ENCODE measurements around the gene TRMT11. TPM values are rescaled to one million over a fixed set of nuclear protein-coding genes. Genes with fewer than 3 reads are reported as not detected.
A peak's percentile ranks its signal among the peaks of the same experiment; 100 is the strongest.

The TRMT11 gene
- total RNA-seq, 4 donors from 2014 or later = 27.6 to 45.3 (median 36.4) TPM

DNA sequence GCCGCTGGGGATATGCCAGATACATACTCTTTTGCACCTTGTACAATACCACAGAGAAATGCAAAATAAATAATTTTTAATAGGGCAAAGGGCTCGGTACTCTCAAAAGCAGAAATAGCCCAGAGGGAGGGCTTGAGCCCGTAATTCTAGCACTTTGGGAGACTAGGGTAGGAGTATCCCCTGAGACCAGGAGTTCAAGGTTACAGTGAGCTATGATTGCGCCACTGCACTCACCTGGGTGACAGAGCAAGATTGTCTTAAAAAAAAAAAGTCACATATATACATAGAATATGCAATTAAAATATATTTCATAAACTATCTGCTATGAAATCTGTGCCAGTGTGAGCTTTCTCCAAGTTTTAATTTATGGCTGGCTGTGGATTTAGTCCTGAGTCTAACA, 818 bp upstream of the TRMT11 start:
- Histone ChIP-seq H3K27me3 (no peaks in the 10 kb centered on the region), H3K4me1 (peaks cover 6 to 20% of the 10 kb centered on the region in 2 donors), H3K4me3 (replicated peaks in 1 of 3) (peak overlapping the region in 1 of 3 donors; percentile 66), H3K36me3 (no peaks in the 10 kb centered on the region), H3K9me3 (no peaks in the 10 kb centered on the region), H3K27ac (peak overlapping the region; percentile 45 to 82 (median 69))
- intact Hi-C loops (cut with DNase I) = no loop called here
- WGBS, 2 donors = 85 to 92% methylated on average over 4 of the region's 4 CpGs
- TF ChIP-seq, protein P1, sequence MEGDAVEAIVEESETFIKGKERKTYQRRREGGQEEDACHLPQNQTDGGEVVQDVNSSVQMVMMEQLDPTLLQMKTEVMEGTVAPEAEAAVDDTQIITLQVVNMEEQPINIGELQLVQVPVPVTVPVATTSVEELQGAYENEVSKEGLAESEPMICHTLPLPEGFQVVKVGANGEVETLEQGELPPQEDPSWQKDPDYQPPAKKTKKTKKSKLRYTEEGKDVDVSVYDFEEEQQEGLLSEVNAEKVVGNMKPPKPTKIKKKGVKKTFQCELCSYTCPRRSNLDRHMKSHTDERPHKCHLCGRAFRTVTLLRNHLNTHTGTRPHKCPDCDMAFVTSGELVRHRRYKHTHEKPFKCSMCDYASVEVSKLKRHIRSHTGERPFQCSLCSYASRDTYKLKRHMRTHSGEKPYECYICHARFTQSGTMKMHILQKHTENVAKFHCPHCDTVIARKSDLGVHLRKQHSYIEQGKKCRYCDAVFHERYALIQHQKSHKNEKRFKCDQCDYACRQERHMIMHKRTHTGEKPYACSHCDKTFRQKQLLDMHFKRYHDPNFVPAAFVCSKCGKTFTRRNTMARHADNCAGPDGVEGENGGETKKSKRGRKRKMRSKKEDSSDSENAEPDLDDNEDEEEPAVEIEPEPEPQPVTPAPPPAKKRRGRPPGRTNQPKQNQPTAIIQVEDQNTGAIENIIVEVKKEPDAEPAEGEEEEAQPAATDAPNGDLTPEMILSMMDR (IDR thresholded peaks at IDR 0.05) = no peak
- no peak for TF ChIP-seq POLR2A (IDR thresholded peaks at IDR 0.05)
- no peak for DNase-seq

DNA sequence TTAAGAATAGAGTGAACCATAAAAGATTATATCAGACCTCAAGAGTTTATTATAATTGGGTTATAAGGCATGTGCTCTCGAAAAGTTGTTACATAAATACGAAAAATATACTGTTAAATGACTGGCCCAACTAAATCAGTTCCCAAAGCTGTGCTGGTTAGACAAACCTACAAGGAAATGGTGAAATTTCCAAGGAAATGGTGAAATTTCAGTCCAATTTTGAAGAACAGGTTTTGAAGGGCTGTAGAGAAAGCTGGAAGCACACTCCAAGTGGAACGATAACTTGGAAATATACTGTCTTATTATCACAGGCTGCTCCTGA, 400 bp upstream of the TRMT11 start:
- no peaks in the 10 kb centered on the region for H3K27me3 ChIP-seq
- 3 to 4% methylated on average over 3 of the region's 3 CpGs for WGBS, 2 donors
- no peak for DNase-seq

DNA sequence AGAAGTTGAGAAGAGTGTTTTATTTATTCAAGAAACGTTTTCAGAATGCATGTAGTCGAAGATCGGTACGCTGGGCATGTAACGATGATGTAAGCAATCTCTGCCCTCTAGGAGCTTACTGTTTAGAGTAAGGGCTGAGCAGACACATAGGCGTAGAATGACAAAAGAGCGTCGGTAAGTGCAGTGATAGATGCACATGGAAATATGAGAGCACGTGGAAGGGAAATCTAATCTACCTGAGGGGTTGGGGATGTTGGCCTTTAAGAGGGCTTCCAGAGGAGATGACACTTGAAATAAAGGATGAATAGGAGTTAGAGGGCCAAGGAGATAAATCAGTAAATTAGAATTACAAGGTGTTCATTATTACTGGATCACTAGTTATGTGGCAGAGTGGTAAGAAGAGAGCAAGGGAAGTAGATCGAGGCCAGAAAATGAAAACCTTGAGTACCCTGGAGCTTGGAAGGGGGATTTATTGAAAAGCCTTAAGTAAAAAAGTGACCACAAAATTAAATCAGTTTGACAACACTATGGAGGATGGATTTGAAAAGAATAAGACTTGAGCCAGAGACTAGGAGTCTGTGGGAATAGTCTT, 782 bp downstream of the TRMT11 start:
- Histone ChIP-seq H3K36me3 (no peaks in the 10 kb centered on the region), H3K4me1 (peaks cover 6 to 20% of the 10 kb centered on the region in 2 donors), H3K4me3 (replicated peaks in 1 of 3) (peak overlapping the region; percentile 43 to 66 (median 62)), H3K9me3 (no peaks in the 10 kb centered on the region), H3K27me3 (no peaks in the 10 kb centered on the region), H3K27ac (peak overlapping the region; percentile 45 to 82 (median 69))
- no peak for DNase-seq
- WGBS, 2 donors = 14 to 19% methylated on average over 10 of the region's 10 CpGs
- no peak for TF ChIP-seq POLR2A (IDR thresholded peaks at IDR 0.05)
- TF ChIP-seq, protein P1 (IDR thresholded peaks at IDR 0.05) = no peak
- intact Hi-C loops (cut with DNase I) = no loop called here

More for the DNA sequence above, 400 bp upstream of the TRMT11 start:
- Histone ChIP-seq H3K9me3 (no peaks in the 10 kb centered on the region), H3K4me1 (peaks cover 6 to 20% of the 10 kb centered on the region in 2 donors), H3K36me3 (no peaks in the 10 kb centered on the region), H3K27ac (peak overlapping the region; percentile 45 to 82 (median 69)), H3K4me3 (replicated peaks in 1 of 3) (peak overlapping the region; percentile 43 to 66 (median 62))
- intact Hi-C loops (cut with DNase I) = no loop called here
- TF ChIP-seq, protein P1 (IDR thresholded peaks at IDR 0.05) = no peak
- TF ChIP-seq POLR2A (IDR thresholded peaks at IDR 0.05) = no peak

DNA sequence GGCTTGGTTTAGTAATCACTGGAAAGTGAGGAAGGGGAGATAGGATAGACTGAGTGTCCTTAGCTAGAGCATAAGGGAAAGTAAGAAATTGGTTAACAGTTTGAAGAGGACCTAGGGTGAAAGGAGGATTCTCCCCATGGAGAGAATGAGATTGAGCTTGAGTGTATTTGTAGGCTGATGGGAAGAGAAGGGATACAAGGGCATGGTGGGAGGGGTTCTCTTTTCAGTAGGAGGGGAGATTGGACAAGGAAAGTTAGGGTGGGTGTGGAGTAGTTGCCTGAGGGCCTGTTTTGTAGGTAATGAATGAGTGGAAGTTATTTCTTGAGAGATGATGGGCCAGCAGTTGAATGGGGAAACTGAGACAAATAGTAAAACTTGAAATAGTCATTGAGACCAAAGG, 1.9 kb downstream of the TRMT11 start:
- peaks cover 6 to 20% of the 10 kb centered on the region in 2 donors for H3K4me1 ChIP-seq
- intact Hi-C loops (cut with DNase I) = no loop called here
- H3K27me3 ChIP-seq = no peaks in the 10 kb centered on the region
- H3K9me3 ChIP-seq = no peaks in the 10 kb centered on the region
- H3K4me3 ChIP-seq (replicated peaks in 1 of 3) = no peak overlapping the region
- TF ChIP-seq, protein P1 (IDR thresholded peaks at IDR 0.05) = no peak
- TF ChIP-seq POLR2A (IDR thresholded peaks at IDR 0.05) = no peak
- DNase-seq = no peak
- no peak overlapping the region for H3K27ac ChIP-seq
- H3K36me3 ChIP-seq = no peaks in the 10 kb centered on the region

DNA sequence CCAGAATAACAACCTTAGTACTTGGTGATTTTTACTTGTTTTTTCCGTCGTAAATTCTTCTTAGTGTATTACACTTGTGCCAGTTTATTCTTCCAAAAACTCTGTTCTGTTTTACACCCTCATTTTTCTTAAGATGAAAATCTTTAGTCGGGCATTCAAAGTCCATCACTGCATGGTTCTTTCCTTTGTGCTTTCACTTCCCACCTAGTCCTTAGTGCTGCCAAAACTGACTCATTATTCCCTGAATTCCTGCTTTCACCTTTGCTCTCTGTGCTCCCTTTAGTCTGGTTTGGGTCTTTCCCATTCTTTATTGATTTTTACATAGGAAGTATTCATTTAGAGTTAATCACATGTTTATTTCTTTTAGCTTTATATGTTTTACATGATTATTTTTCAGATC, 3.3 kb downstream of the TRMT11 start:
- Histone ChIP-seq H3K9me3 (no peaks in the 10 kb centered on the region), H3K4me3 (replicated peaks in 1 of 3) (no peak overlapping the region), H3K27ac (no peak overlapping the region), H3K27me3 (no peaks in the 10 kb centered on the region), H3K36me3 (no peaks in the 10 kb centered on the region), H3K4me1 (peaks cover 6 to 20% of the 10 kb centered on the region in 2 donors)
- WGBS, 2 donors = 61 to 69% methylated on average over 3 of the region's 3 CpGs
- DNase-seq = no peak
- TF ChIP-seq POLR2A (IDR thresholded peaks at IDR 0.05) = no peak
- TF ChIP-seq, protein P1 (IDR thresholded peaks at IDR 0.05) = no peak
- intact Hi-C loops (cut with DNase I) = no loop called here

Data from thyroid gland (tissue), 4 donors.